K562 (cell line): ENCODE data around the gene BAK1. TPM values are rescaled to one million over a fixed set of nuclear protein-coding genes. Genes with fewer than 3 reads are reported as not detected.

Source experiments
- CBX1 ChIP-seq: sonication (generic); IDR thresholded peaks from 2 replicates; pipeline ENCODE4 v1.6.1; 2016; ENCODE audit warnings: antibody characterized with exemption, low read depth, mild to moderate bottlenecking
- DIDO1 ChIP-seq: fragments of 450-650 bp; IDR thresholded peaks from 2 replicates; pipeline ENCODE4 v1.6.1; 2016; ENCODE audit warnings: low read depth, missing biosample characterization, missing genetic modification characterization
- FOSL1 ChIP-seq: fragments of 200-800 bp; sonication (Bioruptor generic); conservative IDR thresholded peaks from 2 replicates; pipeline ENCODE4 v1.6.1; 2016; ENCODE audit warnings: missing genetic modification characterization, missing compliant biosample characterization
- KDM5B ChIP-seq: fragments of 200-600 bp; sonication (generic); IDR thresholded peaks from 2 replicates; pipeline ENCODE4 v1.6.1; 2012; ENCODE audit warnings: low read depth, mild to moderate bottlenecking, moderate library complexity, low read length, control low read depth, inconsistent platforms; ENCODE audit not compliant: insufficient replicate concordance
- KLF13 ChIP-seq: fragments of 450-650 bp; IDR thresholded peaks from 2 replicates; pipeline ENCODE4 v1.6.1; 2016; ENCODE audit warnings: missing genetic modification characterization, low read depth, mild to moderate bottlenecking, missing compliant biosample characterization, moderate library complexity, borderline replicate concordance
- L3MBTL2 ChIP-seq: fragments of 450-650 bp; IDR thresholded peaks from 2 replicates; pipeline ENCODE4 v1.6.1; 2016; ENCODE audit warnings: mild to moderate bottlenecking, moderate library complexity
- LCOR ChIP-seq: sonication (generic); formaldehyde crosslinking; IDR thresholded peaks from 2 replicates; pipeline ENCODE4 v1.8.0; 2022; ENCODE audit warnings: mild to moderate bottlenecking, missing genetic modification reagents
- MTA1 ChIP-seq: fragments of 450-650 bp; IDR thresholded peaks from 2 replicates; pipeline ENCODE4 v1.6.1; 2017; ENCODE audit warnings: borderline replicate concordance
- NONO ChIP-seq, 2 experiments: fragments of 200-400 bp in 1 of 2; fragments of 450-650 bp in 1 of 2; formaldehyde crosslinking in 1 of 2; IDR thresholded peaks; 2 replicates each; pipeline ENCODE4 v1.6.1; 2017; ENCODE audit warnings: low read depth in 2 of 2, mild to moderate bottlenecking in 2 of 2, moderate library complexity in 2 of 2, low read length in 1 of 2
- NR2C1 ChIP-seq, 2 experiments: fragments of 450-650 bp; IDR thresholded peaks; 2 replicates each; pipeline ENCODE4 v1.6.1; 2017; ENCODE audit warnings: mild to moderate bottlenecking in 2 of 2, antibody characterized with exemption in 1 of 2, inconsistent platforms in 1 of 2, missing compliant biosample characterization in 1 of 2, missing genetic modification characterization in 1 of 2
- POLR2G ChIP-seq: fragments of 200-400 bp; formaldehyde crosslinking; IDR thresholded peaks from 2 replicates; pipeline ENCODE4 v1.6.1; 2017; ENCODE audit warnings: low read depth, mild to moderate bottlenecking, antibody characterized with exemption, low read length, moderate library complexity
- RAD21 ChIP-seq, 2 experiments: fragments of 250-450 bp in 1 of 2; fragments of 450-650 bp in 1 of 2; sonication (Bioruptor Pico) in 1 of 2; formaldehyde crosslinking in 1 of 2; IDR thresholded peaks in 1 of 2; conservative IDR thresholded peaks in 1 of 2; 2 replicates each; pipeline versions ENCODE4 v1.4.0 to v1.8.0; 2020 to 2022; ENCODE audit warnings: mild to moderate bottlenecking in 2 of 2, moderate library complexity in 1 of 2
- SMAD1 ChIP-seq: fragments of 150-350 bp; IDR thresholded peaks from 2 replicates; pipeline ENCODE4 v1.6.1; 2014; ENCODE audit warnings: low read length, low read depth; ENCODE audit not compliant: partially characterized antibody
- SMC3 ChIP-seq: conservative IDR thresholded peaks from 2 replicates; pipeline ENCODE4 v1.6.1; 2011; ENCODE audit warnings: low read depth, low read length, improper control_type of control experiment; ENCODE audit not compliant: insufficient read depth
- SRSF7 ChIP-seq: fragments of 200-400 bp; formaldehyde crosslinking; optimal IDR thresholded peaks from 2 replicates; pipeline ENCODE3; 2017; ENCODE audit warnings: mild to moderate bottlenecking, low read depth, low read length
- TEAD4 ChIP-seq, 2 experiments: sonication (generic) in 1 of 2; formaldehyde crosslinking in 1 of 2; IDR thresholded peaks; 2 replicates each; pipeline versions ENCODE4 v1.6.1 to v1.8.0; 2012 to 2022; ENCODE audit warnings: borderline replicate concordance in 1 of 2, inconsistent platforms in 1 of 2, low read length in 1 of 2, mild to moderate bottlenecking in 1 of 2, missing genetic modification reagents in 1 of 2
- ZBED1 ChIP-seq: IDR thresholded peaks from 2 replicates; pipeline ENCODE4 v1.6.1; 2014
- ZBTB17 ChIP-seq: fragments of 450-650 bp; formaldehyde crosslinking; IDR thresholded peaks from 2 replicates; pipeline ENCODE4 v1.4.0; 2020; ENCODE audit warnings: mild to moderate bottlenecking
- ZNF780A ChIP-seq: fragments of 250-450 bp; sonication (Bioruptor Pico); IDR thresholded peaks from 2 replicates; pipeline ENCODE4 v1.5.0; 2021; ENCODE audit warnings: mild to moderate bottlenecking
- polyA plus RNA-seq, 8 experiments: library from polyadenylated mRNA; depleted of rRNA in 4 of 8; stranded (reverse) in 5 of 8; unstranded in 3 of 8; fragments of >200 nt; fragmentation: Nextera tagmentation in 2 of 8; fragmentation: Illumina TruSeq in 1 of 8; extraction: Ambion mirVana in 2 of 8; extraction: Trizol in 1 of 8; gene quantifications; 2 replicates each; pipeline versions ENCODE4 v1.2.1 to v1.2.3, GENCODE V29; 2011 to 2014; ENCODE audit warnings: inconsistent platforms in 1 of 8, missing spikeins in 1 of 8
- total RNA-seq, 7 experiments: library from RNA; depleted of rRNA in 6 of 7; stranded (reverse); fragments of >200 nt in 6 of 7; fragmentation: Illumina TruSeq in 2 of 7; extraction: Trizol in 2 of 7; gene quantifications; 2 replicates each; pipeline versions ENCODE4 v1.2.1 to v1.2.3, GENCODE V29; 2011 to 2021; ENCODE audit warnings: low replicate concordance in 1 of 7
- TF ChIP-seq, protein P1 (sequence below): fragments of 250-450 bp; sonication (Bioruptor Pico); IDR thresholded peaks from 2 replicates; pipeline ENCODE4 v1.5.0; 2022; ENCODE audit warnings: mild to moderate bottlenecking
- TF ChIP-seq, protein P2 (sequence below): fragments of 250-450 bp; sonication (Bioruptor Pico); IDR thresholded peaks from 2 replicates; pipeline ENCODE4 v1.8.0; 2021; ENCODE audit warnings: moderate library complexity, mild to moderate bottlenecking, inconsistent platforms
- TF ChIP-seq, protein P3 (sequence below): fragments of 450-650 bp; IDR thresholded peaks from 2 replicates; pipeline ENCODE4 v1.6.1; 2016; ENCODE audit warnings: mild to moderate bottlenecking

The BAK1 gene
- total and polyA plus RNA-seq, 9 of the 15 experiments (the other 6 are each of a cell fraction or from before 2014, with no cell fraction given): 5.4 to 30.7 (median 18.9) TPM

- TF ChIP-seq, protein P1, sequence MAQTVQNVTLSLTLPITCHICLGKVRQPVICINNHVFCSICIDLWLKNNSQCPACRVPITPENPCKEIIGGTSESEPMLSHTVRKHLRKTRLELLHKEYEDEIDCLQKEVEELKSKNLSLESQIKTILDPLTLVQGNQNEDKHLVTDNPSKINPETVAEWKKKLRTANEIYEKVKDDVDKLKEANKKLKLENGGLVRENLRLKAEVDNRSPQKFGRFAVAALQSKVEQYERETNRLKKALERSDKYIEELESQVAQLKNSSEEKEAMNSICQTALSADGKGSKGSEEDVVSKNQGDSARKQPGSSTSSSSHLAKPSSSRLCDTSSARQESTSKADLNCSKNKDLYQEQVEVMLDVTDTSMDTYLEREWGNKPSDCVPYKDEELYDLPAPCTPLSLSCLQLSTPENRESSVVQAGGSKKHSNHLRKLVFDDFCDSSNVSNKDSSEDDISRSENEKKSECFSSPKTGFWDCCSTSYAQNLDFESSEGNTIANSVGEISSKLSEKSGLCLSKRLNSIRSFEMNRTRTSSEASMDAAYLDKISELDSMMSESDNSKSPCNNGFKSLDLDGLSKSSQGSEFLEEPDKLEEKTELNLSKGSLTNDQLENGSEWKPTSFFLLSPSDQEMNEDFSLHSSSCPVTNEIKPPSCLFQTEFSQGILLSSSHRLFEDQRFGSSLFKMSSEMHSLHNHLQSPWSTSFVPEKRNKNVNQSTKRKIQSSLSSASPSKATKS (CRISPR knock-in tag): no peak
- peak; percentile 72; the same call in 1 of the 2 replicates for TF ChIP-seq ZBTB17 (CRISPR knock-in tag)
- peak; percentile 93 for TF ChIP-seq LCOR (CRISPR knock-in tag)
- TF ChIP-seq NONO (IDR thresholded peaks at IDR 0.05; ENCODE audit: low read depth in 2 of 2, low read length in 1 of 2): 0 out of 4 replicates have a peak, but pooled peaks of 1 of the 2 experiments have one; percentile 29
- TF ChIP-seq NR2C1 (IDR thresholded peaks at IDR 0.05): no peak
- peak; percentile 62; the same call in 1 of the 2 replicates for TF ChIP-seq NR2C1 (tag; IDR thresholded peaks at IDR 0.05)
- TF ChIP-seq, protein P2, sequence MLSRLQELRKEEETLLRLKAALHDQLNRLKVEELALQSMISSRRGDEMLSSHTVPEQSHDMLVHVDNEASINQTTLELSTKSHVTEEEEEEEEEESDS (CRISPR knock-in tag): no peak
- TF ChIP-seq KDM5B: peak; percentile 74
- no peak for TF ChIP-seq SRSF7
- TF ChIP-seq CBX1: 0 out of 2 replicates have a peak, but pooled peaks have one; percentile 19
- TF ChIP-seq FOSL1 (tag): peak; percentile 27; the same call in 1 of the 2 replicates
- TF ChIP-seq L3MBTL2: peak; percentile 90
- 0 out of 4 replicates have a peak, but pooled peaks of 1 of the 2 experiments have one; percentile 13 for TF ChIP-seq RAD21 (CRISPR knock-in tag; conservative IDR thresholded peaks at IDR 0.05 in 1 of 2, IDR thresholded peaks at IDR 0.05 in 1 of 2)
- no peak for TF ChIP-seq ZNF780A
- peak; percentile 59; the same call in 1 of the 2 replicates for TF ChIP-seq ZBED1
- peak; percentile 78 for TF ChIP-seq DIDO1 (tag)
- TF ChIP-seq SMAD1: peak; percentile 37
- TF ChIP-seq KLF13: peak; percentile 81
- 0 out of 2 replicates have a peak, but pooled peaks have one; percentile 3 for TF ChIP-seq SMC3
- 0 out of 2 replicates have a peak, but pooled peaks have one; percentile 54 for TF ChIP-seq MTA1
- no peak; the same call in 1 of the 2 replicates for TF ChIP-seq TEAD4 (IDR thresholded peaks at IDR 0.05; ENCODE audit: low read length)
- TF ChIP-seq TEAD4 (CRISPR knock-in tag; IDR thresholded peaks at IDR 0.05; ENCODE audit: borderline replicate concordance): no peak
- TF ChIP-seq, protein P3, sequence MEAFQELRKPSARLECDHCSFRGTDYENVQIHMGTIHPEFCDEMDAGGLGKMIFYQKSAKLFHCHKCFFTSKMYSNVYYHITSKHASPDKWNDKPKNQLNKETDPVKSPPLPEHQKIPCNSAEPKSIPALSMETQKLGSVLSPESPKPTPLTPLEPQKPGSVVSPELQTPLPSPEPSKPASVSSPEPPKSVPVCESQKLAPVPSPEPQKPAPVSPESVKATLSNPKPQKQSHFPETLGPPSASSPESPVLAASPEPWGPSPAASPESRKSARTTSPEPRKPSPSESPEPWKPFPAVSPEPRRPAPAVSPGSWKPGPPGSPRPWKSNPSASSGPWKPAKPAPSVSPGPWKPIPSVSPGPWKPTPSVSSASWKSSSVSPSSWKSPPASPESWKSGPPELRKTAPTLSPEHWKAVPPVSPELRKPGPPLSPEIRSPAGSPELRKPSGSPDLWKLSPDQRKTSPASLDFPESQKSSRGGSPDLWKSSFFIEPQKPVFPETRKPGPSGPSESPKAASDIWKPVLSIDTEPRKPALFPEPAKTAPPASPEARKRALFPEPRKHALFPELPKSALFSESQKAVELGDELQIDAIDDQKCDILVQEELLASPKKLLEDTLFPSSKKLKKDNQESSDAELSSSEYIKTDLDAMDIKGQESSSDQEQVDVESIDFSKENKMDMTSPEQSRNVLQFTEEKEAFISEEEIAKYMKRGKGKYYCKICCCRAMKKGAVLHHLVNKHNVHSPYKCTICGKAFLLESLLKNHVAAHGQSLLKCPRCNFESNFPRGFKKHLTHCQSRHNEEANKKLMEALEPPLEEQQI: no peak
- peak; percentile 88 for TF ChIP-seq POLR2G
These were observed 9.1 kb downstream of the BAK1 start (continued) for GRCh38 chr6:33570806-33571636.
